ENCODE results near the gene PAN3.

DNA sequence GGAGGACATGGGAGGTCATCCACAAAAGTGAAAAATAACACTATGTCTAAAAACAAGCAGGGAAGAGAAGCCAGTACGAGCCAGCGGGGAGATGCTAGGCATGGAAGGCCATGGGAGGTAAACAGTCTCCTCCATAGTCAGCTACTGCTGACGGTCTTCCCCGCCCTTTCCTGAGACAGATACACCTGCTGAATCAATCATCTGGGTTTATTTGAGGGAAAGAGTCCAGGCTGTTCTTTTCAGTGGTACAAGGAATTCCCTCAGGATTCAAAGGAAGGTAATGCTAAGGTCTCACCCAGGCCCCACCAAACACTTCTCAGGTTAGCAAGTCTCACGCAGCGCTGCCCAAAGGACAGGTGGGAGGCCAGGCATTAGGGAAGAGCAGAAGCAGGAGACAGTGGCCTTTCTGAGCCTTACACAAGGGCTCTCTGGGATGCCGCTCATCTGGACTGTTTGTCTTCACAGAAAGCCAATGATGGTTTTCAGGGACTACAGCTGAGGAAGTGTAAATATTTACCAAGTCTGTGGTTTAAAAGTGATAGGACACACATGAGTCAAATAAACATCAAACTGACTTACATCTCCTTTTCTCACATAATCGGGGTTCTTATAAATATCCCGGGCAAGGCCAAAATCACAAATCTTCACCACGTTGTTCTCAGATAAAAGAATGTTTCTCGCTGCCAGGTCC, 182.7 kb downstream of the PAN3 start:
- TF ChIP-seq CTCF (IDR thresholded peaks at IDR 0.05) (no peak), ZFX (IDR thresholded peaks at IDR 0.05; ENCODE audit: borderline replicate concordance) (no peak)

Measured in 22Rv1 (cell line).